ENCODE data around the gene ADORA3.

DNA sequence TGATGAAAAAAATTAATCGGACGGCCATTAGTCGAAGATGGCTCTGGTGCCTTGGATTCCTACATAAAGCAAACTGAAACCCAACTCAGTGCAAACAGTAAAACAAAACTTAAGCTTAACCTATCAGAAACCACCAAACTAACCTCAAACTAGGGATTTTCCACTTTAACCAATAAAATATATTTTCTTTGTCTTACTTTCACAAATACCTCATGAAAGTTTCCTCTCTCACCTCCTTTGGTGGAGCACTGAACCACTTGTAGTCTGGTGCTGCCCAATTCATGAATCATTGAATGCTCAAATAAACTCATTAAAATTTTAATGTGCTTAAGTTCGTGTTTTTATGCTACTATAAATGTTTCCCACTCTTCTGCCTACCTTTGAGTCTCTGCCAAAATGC, 7.0 kb downstream of the ADORA3 start:
- TF ChIP-seq, protein P1, sequence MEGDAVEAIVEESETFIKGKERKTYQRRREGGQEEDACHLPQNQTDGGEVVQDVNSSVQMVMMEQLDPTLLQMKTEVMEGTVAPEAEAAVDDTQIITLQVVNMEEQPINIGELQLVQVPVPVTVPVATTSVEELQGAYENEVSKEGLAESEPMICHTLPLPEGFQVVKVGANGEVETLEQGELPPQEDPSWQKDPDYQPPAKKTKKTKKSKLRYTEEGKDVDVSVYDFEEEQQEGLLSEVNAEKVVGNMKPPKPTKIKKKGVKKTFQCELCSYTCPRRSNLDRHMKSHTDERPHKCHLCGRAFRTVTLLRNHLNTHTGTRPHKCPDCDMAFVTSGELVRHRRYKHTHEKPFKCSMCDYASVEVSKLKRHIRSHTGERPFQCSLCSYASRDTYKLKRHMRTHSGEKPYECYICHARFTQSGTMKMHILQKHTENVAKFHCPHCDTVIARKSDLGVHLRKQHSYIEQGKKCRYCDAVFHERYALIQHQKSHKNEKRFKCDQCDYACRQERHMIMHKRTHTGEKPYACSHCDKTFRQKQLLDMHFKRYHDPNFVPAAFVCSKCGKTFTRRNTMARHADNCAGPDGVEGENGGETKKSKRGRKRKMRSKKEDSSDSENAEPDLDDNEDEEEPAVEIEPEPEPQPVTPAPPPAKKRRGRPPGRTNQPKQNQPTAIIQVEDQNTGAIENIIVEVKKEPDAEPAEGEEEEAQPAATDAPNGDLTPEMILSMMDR (conservative IDR thresholded peaks at IDR 0.05; ENCODE audit: low read depth, low read length), result no peak
- no peak for TF ChIP-seq EZH2 (IDR thresholded peaks at IDR 0.05; ENCODE audit: borderline replicate concordance, low read depth, low read length, poor library complexity, severe bottlenecking)
